ENCODE results near the gene IREB2. TPM values are rescaled to one million over a fixed set of nuclear protein-coding genes. Genes with fewer than 3 reads are reported as not detected.
"Not testable (repeated sequence)": the region's sequence is repeated elsewhere in the genome, so short reads cannot be mapped to it uniquely, and the experiment has no call there.

The IREB2 gene
- total RNA-seq, 1 donor from 2014 or later, result 45.2 TPM

DNA sequence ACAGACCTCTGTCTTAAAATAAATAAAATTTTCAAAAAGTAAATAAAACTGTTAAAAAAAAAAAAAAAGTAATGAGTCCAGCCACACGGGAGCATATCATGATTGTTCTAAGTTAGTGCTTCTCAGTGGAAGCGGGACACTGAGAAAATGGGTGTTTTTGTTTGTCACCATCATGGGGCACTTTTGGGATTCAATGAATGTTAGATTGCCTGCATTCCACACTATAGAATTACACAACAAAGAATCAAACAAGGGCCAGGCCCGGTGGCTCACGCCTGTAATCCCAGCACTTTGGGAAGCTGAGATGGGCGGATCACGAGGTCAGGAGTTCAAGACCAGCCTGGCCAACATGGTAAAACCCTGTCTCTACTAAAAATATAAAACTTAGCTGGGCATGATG, 3.3 kb upstream of the IREB2 start:
- not testable (repeated sequence) for DNase-seq

DNA sequence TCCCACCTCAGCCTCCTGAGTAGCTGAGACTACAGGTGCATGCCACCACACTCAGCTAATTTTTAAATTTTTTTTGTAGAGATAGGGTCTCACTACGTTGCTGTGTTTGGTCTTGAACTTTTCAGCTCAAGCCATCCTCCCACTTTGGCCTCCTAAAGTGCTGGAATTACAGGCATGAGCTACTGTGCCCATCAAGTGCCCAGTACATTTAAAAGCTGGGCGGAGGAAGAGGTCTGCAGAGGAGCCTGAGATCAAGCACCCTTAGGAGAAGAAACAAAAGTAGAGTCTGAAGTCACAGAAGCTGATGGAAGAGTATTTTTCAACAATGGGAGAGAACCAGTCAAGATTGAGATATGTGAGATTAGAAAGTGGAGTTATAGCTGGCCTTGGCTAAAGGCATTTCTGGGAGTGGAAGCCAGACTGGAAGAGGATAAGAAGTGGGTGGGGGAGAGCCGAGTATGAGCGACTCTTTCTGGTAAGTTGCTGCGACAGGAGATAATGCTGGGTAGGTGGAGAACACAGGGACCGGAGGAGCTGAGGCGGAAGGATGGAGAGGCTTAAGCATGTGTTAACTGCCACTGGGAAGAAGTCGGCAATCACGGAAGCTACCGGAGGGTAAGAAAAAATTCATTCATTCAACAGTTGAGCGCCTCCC, 782 bp upstream of the IREB2 start:
- DNase-seq, result no peak

DNA sequence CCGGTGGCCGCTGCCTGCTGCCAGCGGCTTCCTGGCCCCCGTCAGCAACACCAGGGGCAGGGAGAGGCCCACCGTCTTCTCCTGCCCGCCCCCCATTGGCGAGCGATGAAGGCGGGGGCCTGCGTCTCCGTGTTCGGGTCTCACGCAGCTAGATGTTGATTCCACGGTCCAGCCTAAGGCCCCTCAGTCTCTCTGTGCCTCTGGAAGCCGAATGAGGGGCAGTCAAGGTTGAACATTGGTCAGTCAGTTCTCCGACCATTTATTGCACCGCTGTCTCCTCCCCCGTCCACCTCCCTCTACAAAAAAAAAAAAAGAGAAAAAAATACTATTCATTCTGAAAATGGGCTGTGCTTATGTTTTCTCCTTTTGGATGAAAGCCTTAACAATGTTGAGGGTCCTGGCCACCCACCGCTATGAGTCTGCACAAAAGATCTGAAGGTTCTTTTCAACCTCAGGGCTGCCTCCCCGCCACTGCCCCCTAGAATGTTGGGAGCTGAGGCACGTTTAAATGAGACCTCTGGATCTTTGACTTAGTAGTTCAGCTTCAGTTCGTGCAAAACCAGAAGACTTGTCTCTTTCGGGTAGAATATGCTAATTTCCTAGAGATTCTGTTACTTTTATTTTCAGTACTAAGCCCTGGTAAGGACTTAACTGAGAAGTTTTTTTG, 736 bp downstream of the IREB2 start:
- no peak for DNase-seq

DNA sequence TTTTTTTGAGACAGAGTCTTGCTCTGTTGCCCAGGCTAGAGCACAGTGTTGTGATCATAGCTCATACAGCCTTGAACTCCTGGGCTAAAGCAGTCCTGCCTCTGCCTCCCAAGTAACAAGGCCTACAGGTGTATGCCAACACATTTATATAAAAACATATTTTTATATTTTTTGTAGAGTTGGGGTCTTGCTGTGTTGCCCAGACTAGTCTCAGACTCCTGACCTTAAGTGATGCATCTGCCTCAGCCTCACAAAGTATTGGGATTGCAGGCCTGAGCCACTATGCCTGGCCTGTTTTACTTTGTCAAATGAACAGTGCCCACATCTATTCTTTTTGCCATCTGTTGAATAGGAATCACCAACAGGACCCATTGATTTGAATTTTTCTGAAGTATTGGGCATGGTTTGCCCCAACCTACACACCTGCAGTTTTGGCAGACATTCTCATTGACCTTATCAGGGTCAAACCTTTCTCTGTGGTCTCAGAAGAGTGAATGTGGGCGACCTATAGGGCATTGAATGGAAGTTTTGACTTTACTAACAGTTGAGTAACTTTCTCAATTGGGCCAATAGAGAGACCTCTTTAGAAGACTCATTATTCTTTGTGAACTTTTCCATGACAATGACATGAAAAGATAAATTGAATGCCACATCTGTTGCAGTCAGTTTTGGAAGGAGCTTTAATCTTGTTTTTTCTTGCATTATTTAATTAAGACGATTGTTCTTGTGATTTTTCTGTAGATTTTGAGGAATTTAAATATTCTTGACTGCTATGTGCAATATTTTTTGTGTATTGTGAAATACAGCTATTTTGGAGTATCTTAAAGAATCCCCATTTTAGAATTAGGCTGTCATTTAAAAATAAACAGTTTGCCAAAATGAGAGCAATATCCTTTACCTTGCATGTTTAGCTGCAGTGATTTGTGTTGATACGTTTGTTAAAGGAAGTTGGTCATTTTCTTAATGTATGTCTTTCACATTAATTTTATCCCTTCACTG, 2.7 kb downstream of the IREB2 start:
- DNase-seq, result no peak

DNA sequence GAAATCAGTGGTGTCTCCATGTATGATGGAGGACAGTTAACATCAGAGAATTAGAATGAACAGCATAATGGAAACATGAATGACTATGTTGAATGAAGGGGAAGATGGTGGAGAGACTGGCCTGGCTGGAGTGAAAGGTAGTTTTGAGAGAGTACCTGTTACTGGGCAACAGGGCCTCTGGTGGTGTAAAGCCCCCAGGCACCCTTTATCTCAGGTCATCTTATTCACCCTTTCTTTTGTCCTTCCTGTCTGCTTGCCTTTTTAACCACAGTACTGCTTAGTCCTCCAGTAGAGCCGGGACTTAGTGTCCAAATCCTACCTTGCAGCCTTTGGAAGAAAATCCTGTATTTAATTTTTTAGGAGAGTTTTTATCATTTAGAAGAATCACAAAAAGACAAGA, 6.2 kb downstream of the IREB2 start:
- DNase-seq, result no peak

DNA sequence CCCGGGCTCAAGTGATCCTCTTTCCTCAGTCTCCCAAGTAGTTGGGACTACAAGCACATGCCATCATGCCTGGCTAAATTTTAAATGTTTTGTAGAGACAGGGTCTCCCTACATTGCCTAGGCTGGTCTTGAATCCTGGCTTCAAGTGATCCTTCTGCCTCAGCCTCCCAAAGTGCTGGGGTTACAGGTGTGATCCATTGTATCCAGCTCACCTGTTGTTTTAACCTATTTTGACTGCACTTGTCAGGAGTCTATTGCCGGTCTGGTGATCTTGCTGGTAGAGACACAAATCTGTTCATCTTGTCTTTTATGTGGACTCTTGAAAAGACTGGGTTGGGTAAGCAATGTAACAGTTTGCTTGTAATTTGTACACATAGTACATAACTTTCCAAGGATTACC, 7.9 kb downstream of the IREB2 start:
- no peak for DNase-seq

DNA sequence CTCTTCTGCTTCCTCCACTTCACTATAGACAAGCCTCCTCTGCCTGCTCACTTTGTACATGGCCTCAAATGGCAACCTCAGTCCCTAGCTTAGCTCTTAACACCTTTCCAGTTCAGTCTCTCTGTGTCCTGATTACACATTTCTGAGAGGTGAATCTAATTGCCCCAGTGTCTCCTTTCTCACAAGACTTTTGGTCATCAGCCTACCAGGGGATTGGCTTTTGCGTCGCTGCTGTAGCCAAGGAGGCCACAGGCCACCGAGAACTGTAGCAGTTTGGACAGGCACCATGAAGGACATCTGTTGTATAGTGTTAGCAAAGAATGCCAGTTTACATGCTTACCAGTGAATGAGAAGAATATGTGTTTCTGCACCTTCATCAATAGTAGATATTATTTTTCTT, 8.5 kb downstream of the IREB2 start:
- no peak for DNase-seq

DNA sequence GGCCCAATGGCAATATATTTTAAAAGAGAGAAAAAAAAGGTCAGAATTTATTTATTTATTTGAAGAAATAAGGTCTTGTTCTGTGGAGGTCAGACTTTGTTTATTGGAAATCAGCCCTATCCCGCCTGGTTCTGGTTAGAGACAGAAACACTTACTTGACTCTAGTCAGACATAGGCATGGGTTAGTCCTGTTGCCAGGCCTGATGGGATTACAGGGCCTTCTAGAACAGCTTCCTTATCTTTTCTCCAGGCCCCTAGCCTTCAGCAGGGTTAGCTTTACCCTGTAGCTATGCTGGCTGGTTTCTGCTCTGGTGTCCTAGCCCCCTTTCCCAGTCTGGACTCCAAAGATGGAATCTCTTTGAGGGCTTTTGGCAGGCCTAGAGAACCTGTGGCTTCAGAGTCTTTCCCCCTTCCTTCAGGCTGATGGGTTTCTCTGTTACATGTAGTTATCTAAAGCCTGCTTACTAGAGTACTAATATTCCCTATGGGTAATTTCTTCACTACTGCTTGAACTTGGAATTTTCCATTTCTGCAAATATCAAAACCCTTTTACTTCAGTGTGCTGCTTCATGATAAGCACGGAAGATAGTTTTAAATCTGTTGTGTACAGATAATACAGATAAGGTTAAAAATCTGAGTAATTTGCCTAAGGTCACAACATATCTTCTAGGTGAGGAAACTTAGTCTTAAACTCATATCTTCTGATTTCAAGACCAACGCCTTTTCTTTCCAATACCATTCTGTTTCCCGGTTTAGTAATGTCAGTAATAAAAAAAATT, 10.6 kb downstream of the IREB2 start:
- no peak for DNase-seq

DNA sequence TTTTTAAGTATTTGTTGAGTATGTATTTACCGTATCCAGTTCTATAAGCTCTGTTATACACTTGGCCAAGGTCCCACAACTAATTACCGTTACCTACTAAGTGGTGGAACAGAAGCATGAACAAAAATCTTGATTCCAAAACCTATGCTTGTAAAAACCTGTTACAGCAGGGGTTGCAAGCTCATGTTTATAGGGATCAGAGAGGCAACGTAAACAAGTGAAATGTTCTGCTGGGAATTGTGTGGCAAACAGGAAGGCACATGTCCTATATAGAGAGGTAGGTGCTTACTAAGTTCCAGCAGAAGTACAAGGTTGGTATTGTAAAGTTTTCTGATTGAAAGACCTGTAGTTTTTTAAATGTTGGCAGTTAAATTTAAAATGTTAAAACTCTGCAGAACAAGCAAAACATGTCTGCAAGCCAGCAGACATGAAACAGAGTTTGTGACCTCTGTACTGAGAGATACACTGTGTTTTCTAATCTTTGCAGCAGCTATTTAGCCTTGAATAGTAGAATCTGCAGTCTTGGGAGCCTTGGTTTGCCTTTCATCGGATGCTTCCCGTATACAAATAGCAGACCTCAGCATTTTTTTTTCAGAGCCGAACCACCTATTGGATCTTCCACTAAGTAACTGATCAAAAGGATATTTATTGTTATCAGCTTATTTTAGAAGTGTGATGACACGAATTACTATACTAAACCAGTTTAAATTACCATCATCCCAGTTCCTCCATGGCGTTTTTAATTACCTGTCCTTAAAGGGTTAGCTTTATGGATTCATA, 11.4 kb downstream of the IREB2 start:
- DNase-seq, result no peak

DNA sequence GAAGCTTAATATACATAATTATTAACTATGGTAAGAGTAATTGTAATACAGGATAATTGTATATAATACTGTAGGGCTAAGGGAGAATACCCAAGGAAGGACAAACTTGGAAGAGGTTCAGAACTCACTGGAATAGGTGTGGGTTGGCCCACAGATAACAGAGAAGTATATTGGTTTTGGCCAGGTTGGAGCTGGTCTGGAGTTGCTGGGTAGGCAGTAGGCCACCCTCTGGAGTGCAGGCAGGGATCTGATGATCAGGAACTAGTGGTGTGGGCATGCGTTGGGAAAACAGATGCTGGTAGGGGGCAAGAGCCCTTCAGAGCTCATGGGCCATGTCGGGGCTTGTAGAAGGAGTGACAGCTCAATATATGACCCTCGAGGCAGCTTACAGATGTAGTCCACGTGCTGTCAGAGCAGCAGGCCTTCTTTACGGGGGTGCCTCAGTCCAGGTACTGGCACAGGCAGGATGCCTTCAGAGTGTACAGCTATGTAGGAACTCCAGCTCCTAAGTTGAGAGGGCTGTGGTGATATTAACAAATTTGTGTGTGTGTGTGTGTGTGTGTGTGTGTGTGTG, 12.4 kb downstream of the IREB2 start:
- DNase-seq, result no peak

DNA sequence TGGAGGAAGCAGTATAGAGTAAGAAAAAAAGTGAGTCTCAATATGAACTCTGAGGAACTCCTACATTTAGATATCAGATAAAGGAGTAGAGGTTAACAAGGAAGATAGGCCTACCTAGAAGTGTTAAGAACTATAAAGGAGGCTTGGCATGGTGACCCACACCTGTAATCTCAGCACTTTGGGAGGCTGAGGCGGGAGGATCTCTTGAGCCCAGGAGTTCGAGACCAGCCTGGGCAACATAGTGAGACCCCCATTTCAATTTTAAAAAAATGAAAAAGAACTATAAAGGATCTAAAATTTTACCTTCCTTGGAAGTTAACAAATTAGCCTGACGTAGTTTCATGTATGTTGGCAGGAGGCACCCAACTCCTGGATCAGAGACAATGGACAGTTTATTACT, 14.5 kb downstream of the IREB2 start:
- DNase-seq, result no peak

DNA sequence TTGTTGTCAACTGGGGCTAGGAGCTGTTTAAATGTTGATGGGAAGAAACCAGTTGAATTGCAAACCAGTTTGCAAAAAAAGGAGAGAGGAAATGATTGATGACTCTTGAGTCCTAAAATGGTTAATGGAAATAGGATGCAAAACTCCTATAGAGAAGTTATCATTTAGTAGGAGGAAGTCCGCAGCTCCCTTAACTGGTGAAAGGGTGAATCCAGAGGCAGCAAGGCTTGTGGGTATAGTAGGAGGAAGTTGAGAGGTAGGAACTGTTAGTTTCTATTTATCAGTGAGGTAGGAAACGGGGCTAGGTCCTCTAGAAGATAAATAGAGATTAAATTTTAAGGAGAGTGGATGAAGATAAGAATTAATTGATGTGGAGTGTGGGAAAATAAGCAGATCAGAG, 15.4 kb downstream of the IREB2 start:
- DNase-seq, result no peak

DNA sequence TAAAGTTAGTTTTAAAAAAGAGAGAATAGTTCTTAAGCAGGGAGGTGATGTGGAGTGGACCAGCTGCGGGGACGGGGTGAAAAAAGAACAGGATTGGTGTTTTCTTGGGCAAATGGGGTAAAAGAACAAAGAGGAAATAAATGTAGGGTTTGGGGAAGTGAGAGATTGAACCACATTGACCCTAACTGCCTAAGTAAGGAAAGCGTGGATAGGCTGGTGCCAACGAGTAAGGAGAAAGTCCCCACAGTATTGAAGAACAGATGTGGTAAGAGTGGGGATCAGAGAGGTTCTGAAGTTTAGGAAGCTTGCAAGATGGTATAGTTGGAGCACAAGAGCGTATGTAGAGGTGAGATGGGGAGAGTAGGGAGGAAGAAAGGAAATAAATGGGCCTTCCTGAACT, 17.0 kb downstream of the IREB2 start:
- no peak for DNase-seq

DNA sequence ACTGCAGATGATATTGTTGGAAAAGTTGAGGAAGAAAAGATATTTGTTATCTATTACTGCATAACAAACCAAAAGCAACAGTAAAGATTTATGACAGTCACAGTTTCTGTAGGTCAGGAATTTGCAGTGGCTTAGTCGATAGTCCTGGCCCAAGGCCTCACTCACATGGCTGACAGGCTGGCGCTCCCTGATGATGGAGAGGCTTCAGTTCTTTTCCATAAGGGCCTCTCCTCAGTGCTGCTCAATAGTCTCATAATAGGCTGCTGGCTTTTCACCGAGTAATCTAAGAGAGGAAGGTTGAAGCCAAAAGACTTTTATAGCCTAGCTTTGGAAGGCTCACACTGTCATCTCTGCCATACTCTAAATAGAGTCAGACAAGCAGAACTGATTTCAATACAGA, 17.7 kb downstream of the IREB2 start:
- DNase-seq, result peak; percentile 76

DNA sequence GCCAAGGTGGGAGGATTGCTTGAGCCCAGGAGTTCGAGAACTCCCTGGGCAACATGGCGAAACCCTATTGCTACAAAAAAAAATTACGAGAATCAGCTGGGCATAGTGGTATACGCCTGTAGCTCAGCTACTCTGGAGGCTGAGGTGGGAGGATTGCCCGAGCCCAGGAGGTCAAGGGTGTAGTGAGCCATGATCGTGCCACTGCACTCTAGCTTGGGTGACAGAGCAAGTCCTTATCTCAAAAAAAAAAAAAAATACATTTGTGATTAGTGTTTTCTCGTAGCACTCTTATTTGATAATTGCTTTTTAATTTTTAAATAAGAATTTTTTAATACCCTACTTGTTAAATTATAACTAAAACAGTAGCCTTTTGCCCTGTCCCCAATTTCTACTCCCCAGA, 18.4 kb downstream of the IREB2 start:
- no peak for DNase-seq

DNA sequence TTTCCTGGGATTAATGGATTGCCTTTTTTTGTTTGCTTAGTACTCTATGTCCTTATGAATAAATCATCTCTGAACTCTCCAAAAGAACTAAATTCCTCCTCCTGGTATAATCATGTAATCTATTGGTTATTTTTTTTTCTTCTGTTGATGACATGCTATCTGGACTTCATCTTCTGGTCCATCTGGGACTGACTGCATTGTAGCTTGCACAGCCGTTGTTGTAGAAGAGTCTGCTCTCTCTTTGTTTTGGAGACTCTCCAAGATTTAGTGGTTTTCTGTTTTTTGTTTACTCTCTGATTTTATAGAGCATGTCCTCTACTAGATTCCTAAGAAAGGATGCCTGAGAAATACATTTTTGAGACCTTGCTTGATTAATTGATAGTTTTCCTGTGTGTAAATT, 19.1 kb downstream of the IREB2 start:
- DNase-seq, result peak; percentile 51

DNA sequence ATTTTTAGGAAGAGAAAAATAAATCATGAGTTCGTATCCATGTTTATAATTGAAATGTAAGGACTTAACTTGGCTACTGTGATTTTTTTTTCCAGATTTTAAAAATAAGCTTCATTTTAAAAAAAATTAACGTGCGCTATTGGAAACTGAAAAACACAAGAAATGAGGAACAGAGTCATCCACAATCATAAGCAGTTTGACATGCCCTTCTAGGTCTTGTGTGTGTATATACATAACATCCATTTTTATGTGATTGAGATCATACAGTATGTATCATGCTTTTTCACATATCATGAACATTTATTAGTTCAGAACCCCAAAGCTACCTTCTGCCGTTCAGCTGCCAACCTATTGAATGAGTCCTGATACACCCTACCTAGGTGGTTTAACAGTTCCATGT, 22.7 kb downstream of the IREB2 start:
- no peak for DNase-seq

DNA sequence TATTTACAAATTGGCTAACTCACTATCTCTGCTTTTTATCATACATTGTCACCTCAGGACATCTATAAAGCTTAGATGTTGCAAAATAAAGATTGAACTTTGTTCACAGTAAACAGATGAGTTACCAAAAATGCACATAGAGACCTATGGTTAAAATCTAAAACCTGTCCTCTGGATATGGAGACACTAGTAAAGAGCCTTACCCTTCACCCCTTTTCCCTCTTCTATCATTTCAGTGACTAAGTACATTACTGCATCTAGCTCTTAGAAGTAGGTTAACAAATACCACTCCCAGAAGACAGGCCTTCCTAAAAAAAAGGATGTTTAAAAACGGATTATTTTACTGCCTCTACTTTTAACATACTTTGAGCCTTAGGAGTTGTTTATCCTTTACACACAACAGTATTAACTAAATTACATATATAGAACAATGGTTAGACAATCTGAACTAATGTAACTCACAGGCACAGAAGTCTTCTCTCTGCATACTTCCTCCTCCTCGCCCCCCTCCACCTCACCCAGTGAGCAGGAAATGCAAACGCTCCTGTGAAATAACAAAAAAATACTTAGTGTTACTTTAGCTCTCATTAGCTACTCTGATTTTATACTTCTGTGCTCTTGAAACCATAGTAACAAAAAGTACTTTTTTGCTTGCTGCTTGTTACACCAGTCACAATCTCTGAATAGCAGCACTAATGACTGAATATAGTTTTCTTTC, 23.3 kb downstream of the IREB2 start:
- DNase-seq, result no peak

DNA sequence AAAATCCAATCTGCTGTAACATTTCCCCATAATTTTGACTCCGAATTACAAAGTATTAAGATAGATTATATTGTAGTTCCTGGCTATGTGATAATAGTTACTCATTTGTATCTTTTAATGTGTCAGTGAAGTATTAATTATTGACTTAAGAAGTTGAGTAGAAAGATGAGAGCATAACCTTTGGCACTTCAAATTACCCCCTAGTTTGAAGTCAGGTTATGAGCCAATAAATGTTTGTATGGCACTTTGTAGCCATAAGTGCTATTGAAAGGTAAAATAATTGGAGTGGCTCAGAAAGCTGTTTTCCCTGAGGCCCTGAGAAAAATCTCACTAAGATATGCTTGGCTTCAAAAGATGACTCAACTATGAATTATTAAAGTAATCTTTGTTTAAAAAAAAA, 31.0 kb downstream of the IREB2 start:
- no peak for DNase-seq

DNA sequence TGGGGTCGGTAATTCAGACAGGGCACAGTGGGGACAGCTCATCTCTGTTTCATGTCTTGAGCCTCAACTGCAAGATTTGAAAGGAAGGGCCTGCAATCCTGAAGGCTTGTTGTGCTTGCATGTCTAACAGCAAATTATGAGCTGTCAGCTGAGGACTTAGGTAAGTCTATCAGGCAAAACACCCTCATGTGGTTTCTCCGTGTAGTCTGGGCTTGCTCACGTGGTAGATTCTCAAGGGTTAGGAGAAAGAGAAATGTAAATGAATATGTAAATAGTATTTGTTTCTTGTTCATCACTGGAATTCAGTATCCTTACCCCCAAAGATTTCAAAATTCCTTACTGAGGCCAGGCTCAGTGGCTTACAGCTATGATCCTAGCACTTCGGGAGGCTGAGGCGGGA, 39.3 kb downstream of the IREB2 start:
- no peak for DNase-seq

DNA sequence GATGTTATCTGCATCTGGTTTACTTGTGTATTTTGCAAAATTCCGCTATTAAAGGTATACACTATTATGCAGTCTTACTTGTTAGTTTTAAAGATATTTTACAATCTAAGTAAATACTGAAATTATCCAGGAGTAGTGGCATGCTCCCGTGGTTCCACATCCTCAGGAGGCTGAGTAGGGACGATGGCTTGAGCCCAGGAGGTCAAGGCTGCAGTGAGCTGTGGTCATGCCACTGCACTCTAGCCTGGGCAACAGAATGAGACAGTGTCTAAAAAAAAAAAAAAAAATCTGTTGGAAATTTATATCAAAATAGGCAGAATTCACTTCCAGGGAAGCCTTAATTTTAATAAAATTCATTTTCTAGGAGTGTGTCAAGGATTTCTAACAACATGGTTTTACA, 41.6 kb downstream of the IREB2 start:
- no peak for DNase-seq

Data from skin of body (tissue), 2 donors.